ENCODE results near the gene RNF17. TPM values are rescaled to one million over a fixed set of nuclear protein-coding genes. Genes with fewer than 3 reads are reported as not detected.

RNF17 gene, protein sequence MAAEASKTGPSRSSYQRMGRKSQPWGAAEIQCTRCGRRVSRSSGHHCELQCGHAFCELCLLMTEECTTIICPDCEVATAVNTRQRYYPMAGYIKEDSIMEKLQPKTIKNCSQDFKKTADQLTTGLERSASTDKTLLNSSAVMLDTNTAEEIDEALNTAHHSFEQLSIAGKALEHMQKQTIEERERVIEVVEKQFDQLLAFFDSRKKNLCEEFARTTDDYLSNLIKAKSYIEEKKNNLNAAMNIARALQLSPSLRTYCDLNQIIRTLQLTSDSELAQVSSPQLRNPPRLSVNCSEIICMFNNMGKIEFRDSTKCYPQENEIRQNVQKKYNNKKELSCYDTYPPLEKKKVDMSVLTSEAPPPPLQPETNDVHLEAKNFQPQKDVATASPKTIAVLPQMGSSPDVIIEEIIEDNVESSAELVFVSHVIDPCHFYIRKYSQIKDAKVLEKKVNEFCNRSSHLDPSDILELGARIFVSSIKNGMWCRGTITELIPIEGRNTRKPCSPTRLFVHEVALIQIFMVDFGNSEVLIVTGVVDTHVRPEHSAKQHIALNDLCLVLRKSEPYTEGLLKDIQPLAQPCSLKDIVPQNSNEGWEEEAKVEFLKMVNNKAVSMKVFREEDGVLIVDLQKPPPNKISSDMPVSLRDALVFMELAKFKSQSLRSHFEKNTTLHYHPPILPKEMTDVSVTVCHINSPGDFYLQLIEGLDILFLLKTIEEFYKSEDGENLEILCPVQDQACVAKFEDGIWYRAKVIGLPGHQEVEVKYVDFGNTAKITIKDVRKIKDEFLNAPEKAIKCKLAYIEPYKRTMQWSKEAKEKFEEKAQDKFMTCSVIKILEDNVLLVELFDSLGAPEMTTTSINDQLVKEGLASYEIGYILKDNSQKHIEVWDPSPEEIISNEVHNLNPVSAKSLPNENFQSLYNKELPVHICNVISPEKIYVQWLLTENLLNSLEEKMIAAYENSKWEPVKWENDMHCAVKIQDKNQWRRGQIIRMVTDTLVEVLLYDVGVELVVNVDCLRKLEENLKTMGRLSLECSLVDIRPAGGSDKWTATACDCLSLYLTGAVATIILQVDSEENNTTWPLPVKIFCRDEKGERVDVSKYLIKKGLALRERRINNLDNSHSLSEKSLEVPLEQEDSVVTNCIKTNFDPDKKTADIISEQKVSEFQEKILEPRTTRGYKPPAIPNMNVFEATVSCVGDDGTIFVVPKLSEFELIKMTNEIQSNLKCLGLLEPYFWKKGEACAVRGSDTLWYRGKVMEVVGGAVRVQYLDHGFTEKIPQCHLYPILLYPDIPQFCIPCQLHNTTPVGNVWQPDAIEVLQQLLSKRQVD (N-terminal part only)
- total RNA-seq: 0.98 TPM in 1 of 2 replicates, not detected in the other

DNA sequence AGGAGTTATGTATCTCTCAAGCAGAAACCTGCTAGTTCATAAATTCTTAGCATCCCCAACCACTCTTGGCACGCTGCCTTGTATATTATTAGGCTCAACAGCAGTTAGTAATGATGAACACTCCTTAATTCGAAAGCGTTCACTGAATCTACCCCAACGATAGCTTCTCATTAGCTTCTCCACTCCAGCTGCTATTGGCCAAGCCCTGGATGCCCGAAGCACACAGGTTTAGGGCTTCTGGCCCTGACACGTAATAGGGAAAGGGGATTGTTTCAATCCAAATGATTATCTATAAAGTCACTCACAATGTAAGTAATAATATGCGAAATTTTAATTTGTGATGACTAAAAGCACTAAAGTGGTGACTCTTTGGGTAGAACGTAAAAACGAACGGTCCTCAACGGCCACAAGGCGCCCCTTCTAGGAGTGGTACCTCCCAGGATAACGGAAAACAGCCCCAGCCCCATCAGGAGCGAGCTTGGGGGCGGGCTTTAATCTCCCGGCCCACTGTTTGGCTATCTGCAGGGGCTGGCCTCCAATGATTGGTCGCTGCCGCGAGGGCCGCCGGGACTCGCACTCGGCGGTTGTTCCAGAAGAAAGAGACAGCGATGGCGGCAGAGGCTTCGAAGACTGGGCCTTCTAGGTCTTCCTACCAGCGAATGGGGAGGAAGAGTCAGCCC lies at the start of gene RNF17:
TSS of gene RNF17 (plus strand) at position 574 of the 680 bp plus-strand sequence. CDS start at position 609, 35 bp downstream.

Other genes starting within 250 kb of the RNF17 start
- gene ATP12A, start 83.8 kb upstream of the RNF17 start, total RNA-seq: not detected in 2 replicates